CD14-positive monocyte (primary cell): ENCODE measurements around the gene KCNIP3. TPM values are rescaled to one million over a fixed set of nuclear protein-coding genes. Genes with fewer than 3 reads are reported as not detected.
A peak's percentile ranks its signal among the peaks of the same experiment; 100 is the strongest.

Source experiments
- DNase-seq, 3 donors: peaks; one replicate each; pipeline ENCODE4 v3.0.0-alpha.2; 2011 to 2022
- H2AFZ ChIP-seq: 2 replicates; pipeline ENCODE4 v1.6.0; 2012; ENCODE audit warnings: mild to moderate bottlenecking, low read depth, low read length, inconsistent platforms; ENCODE audit not compliant: insufficient read depth, poor library complexity, severe bottlenecking
- H3K27ac ChIP-seq, 2 donors: 1 replicate in 1 of 2; 2 replicates in 1 of 2; pipeline ENCODE4 v1.5.1; 2012 to 2013; ENCODE audit warnings: low read length in 2 of 2, control low read depth in 1 of 2, inconsistent platforms in 1 of 2, low read depth in 1 of 2, mild to moderate bottlenecking in 1 of 2
- H3K27me3 ChIP-seq, 2 donors: one replicate each; pipeline versions ENCODE4 v1.6.0 to v1.6.1; 2011 to 2013; ENCODE audit warnings: low read length in 2 of 2; ENCODE audit not compliant: control insufficient read depth in 2 of 2, insufficient read depth in 2 of 2
- H3K36me3 ChIP-seq, 2 donors: replicated peaks in 1 of 2; 1 replicate in 1 of 2; 2 replicates in 1 of 2; pipeline versions ENCODE4 v1.5.1 to v1.6.1; 2012 to 2013; ENCODE audit warnings: low read length in 2 of 2, control low read depth in 1 of 2, inconsistent platforms in 1 of 2, mild to moderate bottlenecking in 1 of 2; ENCODE audit not compliant: insufficient read depth in 2 of 2, control insufficient read depth in 1 of 2
- H3K4me1 ChIP-seq, 2 donors: 1 replicate in 1 of 2; 2 replicates in 1 of 2; pipeline versions ENCODE4 v1.5.1 to v1.6.1; 2012 to 2013; ENCODE audit warnings: low read length in 2 of 2, control low read depth in 1 of 2, inconsistent platforms in 1 of 2, mild to moderate bottlenecking in 1 of 2, moderate library complexity in 1 of 2; ENCODE audit not compliant: insufficient read depth in 2 of 2, control insufficient read depth in 1 of 2
- H3K4me2 ChIP-seq: replicated peaks from 2 replicates; pipeline ENCODE3; 2012; ENCODE audit warnings: low read length, moderate library complexity, mild to moderate bottlenecking; ENCODE audit not compliant: poor library complexity, severe bottlenecking; ENCODE audit errors: extremely low read depth
- H3K4me3 ChIP-seq, 3 experiments: fragments of 200-600 bp in 1 of 3; sonication (generic) in 1 of 3; replicated peaks in 1 of 3; 1 replicate in 2 of 3; 2 replicates in 1 of 3; pipeline ENCODE4 v1.5.1; 2011 to 2013; ENCODE audit warnings: low read length in 3 of 3, mild to moderate bottlenecking in 3 of 3, control low read depth in 2 of 3, low read depth in 2 of 3, inconsistent platforms in 1 of 3, moderate library complexity in 1 of 3
- H3K79me2 ChIP-seq: 2 replicates; pipeline ENCODE4 v1.6.0; 2012; ENCODE audit warnings: mild to moderate bottlenecking, control low read depth, inconsistent platforms, low read length, moderate library complexity; ENCODE audit not compliant: insufficient read depth
- H3K9ac ChIP-seq: 2 replicates; pipeline ENCODE4 v1.6.0; 2017; ENCODE audit warnings: low read length, mild to moderate bottlenecking; ENCODE audit not compliant: insufficient read depth, poor library complexity, severe bottlenecking
- H3K9me3 ChIP-seq, 2 donors: replicated peaks in 1 of 2; 1 replicate in 1 of 2; 2 replicates in 1 of 2; pipeline versions ENCODE4 v1.5.1 to v1.6.1; 2012 to 2013; ENCODE audit warnings: low read length in 2 of 2, control low read depth in 1 of 2; ENCODE audit not compliant: control insufficient read depth in 1 of 2, insufficient read depth in 1 of 2
- H4K20me1 ChIP-seq: 2 replicates; pipeline ENCODE4 v1.6.0; 2012; ENCODE audit warnings: mild to moderate bottlenecking, low read length, control low read depth, moderate library complexity; ENCODE audit not compliant: insufficient read depth
- H3K27ac Mint-ChIP-seq, 7 donors: one replicate each; pipeline ENCODE4 v1.8.0; 2020; ENCODE audit warnings: mild to moderate bottlenecking in 7 of 7, mixed read lengths in 7 of 7, moderate library complexity in 6 of 7, inconsistent platforms in 2 of 7
- H3K27me3 Mint-ChIP-seq, 3 donors: one replicate each; pipeline ENCODE4 v1.8.0; 2021 to 2022; ENCODE audit warnings: low read depth in 3 of 3, mild to moderate bottlenecking in 3 of 3, mixed read lengths in 3 of 3, moderate library complexity in 3 of 3, inconsistent platforms in 1 of 3
- H3K36me3 Mint-ChIP-seq, 2 donors: one replicate each; pipeline ENCODE4 v1.8.0; 2020; ENCODE audit warnings: mixed read lengths in 2 of 2, inconsistent platforms in 1 of 2, mild to moderate bottlenecking in 1 of 2
- H3K4me1 Mint-ChIP-seq: one replicate; pipeline ENCODE4 v1.8.0; 2020; ENCODE audit warnings: mild to moderate bottlenecking, mixed read lengths
- H3K4me3 Mint-ChIP-seq, 2 donors: one replicate each; pipeline ENCODE4 v1.8.0; 2020; ENCODE audit warnings: mild to moderate bottlenecking in 2 of 2, mixed read lengths in 2 of 2, moderate library complexity in 1 of 2
- H3K9me3 Mint-ChIP-seq, 7 donors: one replicate each; pipeline ENCODE4 v1.8.0; 2020 to 2022; ENCODE audit warnings: mixed read lengths in 7 of 7, mild to moderate bottlenecking in 6 of 7, moderate library complexity in 6 of 7, inconsistent platforms in 2 of 7
- CTCF ChIP-seq: fragments of 200-600 bp; IDR thresholded peaks from one replicate; pipeline ENCODE4 v1.8.0; 2022; ENCODE audit warnings: antibody characterized with exemption, mild to moderate bottlenecking
- WGBS: methylation state at CpG from one replicate; pipeline ENCODE4 v1.1.5; 2013; ENCODE audit warnings: missing lambda C conversion rate; ENCODE audit not compliant: insufficient coverage; 5-methylcytosine and 5-hydroxymethylcytosine counted together
- intact Hi-C, 2 donors: fragments of 100-400 bp; cut with micrococcal nuclease; formaldehyde crosslinking; loops; one replicate each; pipeline versions ENCODE4 v1.15.0 to v1.15.1; 2023
- polyA plus RNA-seq, 3 donors: library from polyadenylated mRNA; depleted of rRNA in 1 of 3; unstranded in 2 of 3; stranded (reverse) in 1 of 3; fragments of 300-500 nt in 2 of 3; fragments of >200 nt in 1 of 3; fragmentation: Illumina TruSeq in 2 of 3; gene quantifications; 1 replicate in 2 of 3; 2 replicates in 1 of 3; pipeline ENCODE4 v1.2.3, GENCODE V29; 2012 to 2021

Gene KCNIP3
- polyA plus RNA-seq, 3 donors, result not detected

GRCh38 chr2:95260028-95261023 is 36.8 kb upstream of the KCNIP3 start:
- Histone ChIP-seq H3K9ac (peak overlapping the region; percentile 10), H3K9me3 (peaks cover 0 to 6% of the 10 kb centered on the region in 2 donors), H3K79me2 (no peaks in the 10 kb centered on the region), H3K4me1 (peaks cover 14% of the 10 kb centered on the region in 2 donors), H3K36me3 (no peaks in the 10 kb centered on the region), H2AFZ (no peak overlapping the region), H3K4me3 (no peak overlapping the region), H4K20me1 (no peaks in the 10 kb centered on the region), H3K27me3 (no peaks in the 10 kb centered on the region), H3K27ac (peak overlapping the region; percentile 11 to 20), H3K4me2 (no peak overlapping the region)
- Mint-ChIP-seq H3K4me1 (peaks cover 17% of the 10 kb centered on the region), H3K27ac (peak overlapping the region in 5 of 7 donors; percentile 9 to 75 (median 26)), H3K4me3 (no peak overlapping the region), H3K9me3 (peaks cover 13 to 24% (median 21%) of the 10 kb centered on the region in 7 donors), H3K27me3 (peaks cover 0 to 4% (median 1%) of the 10 kb centered on the region in 3 donors), H3K36me3 (no peaks in the 10 kb centered on the region)
- 62% methylated on average over 8 of the region's 8 CpGs for WGBS
- DNase-seq, result peak; percentile 20 to 35 (median 20)
- no peak for TF ChIP-seq CTCF
- intact Hi-C loops, result no loop called here

DNA sequence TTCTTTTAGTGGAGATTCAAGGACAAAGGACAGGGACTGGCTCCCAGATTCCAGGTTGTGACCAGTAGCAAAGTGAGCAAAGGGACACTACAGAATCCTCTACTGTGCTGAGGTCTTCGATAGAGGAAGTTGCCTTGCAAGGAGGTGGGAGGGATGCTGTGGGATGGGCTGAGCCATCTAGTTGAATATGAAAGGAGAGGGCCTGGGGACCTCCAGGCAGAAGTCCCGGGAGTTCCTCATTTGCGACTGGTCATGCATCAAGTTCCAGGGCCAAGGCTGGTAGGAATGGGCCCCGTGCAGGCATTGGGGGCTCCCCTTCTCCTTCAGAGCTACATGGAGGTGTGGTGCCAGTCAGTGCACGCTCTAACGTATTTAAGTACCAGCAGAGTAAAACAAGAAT is 35.5 kb upstream of the KCNIP3 start:
- no peak for TF ChIP-seq CTCF
- Histone ChIP-seq H3K27me3 (no peaks in the 10 kb centered on the region), H3K36me3 (no peaks in the 10 kb centered on the region), H3K9ac (no peak overlapping the region), H3K4me2 (no peak overlapping the region), H3K27ac (no peak overlapping the region), H3K4me3 (no peak overlapping the region), H3K9me3 (peaks cover 0 to 6% of the 10 kb centered on the region in 2 donors), H3K4me1 (peaks cover 14% of the 10 kb centered on the region in 2 donors), H2AFZ (no peak overlapping the region), H3K79me2 (no peaks in the 10 kb centered on the region), H4K20me1 (no peaks in the 10 kb centered on the region)
- no peak overlapping the region for H3K4me3 Mint-ChIP-seq
- WGBS, result 18% methylated on average over 4 of the region's 6 CpGs
- peak overlapping the region in 1 of 7 donors; percentile 48 for H3K27ac Mint-ChIP-seq
- H3K9me3 Mint-ChIP-seq, result peaks cover 9 to 18% (median 16%) of the 10 kb centered on the region in 7 donors
- H3K4me1 Mint-ChIP-seq, result peaks cover 17% of the 10 kb centered on the region
- peak in 2 of 3 donors; percentile 10 to 24 for DNase-seq
- no peaks in the 10 kb centered on the region for H3K36me3 Mint-ChIP-seq
- intact Hi-C loops, result no loop called here
- peaks cover 0 to 6% (median 3%) of the 10 kb centered on the region in 3 donors for H3K27me3 Mint-ChIP-seq
